Raji (cell line): ENCODE data around the gene SOST.

ENCODE experiments used
- POLR2A ChIP-seq: IDR thresholded peaks from 2 replicates; pipeline ENCODE4 v1.6.1; 2011; ENCODE audit warnings: low read depth, low read length, control low read depth; ENCODE audit not compliant: insufficient read depth

The SOST gene

DNA sequence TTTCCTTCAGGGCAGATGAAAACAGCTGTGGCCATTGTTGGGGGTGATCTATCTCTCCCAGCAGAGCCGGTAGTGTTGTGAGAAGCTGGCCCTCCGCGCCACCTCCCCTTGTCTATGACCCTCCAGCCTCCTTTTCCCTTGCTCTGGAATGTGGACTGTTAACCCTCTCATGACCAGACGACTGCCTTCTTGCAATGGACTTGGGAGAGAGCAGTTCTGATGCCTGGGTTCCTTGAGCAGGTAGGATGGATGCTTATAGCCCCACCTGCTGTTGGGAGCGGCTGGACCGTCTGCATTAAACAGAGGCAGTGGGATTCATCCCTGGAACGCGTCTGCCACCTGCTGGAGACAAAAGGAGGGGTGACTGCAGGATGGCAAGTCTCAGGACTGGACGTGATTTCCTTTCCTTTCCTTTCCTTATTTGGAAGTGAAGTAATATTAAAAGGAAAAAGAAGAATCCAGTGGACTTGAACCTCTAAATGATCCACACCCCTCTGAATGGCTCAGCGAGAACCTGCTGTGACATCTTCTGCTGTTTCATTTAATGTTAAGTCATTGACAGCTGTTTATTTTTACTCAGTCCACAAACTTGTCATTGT is 1.8 kb upstream of the SOST start:
- TF ChIP-seq POLR2A, result no peak

DNA sequence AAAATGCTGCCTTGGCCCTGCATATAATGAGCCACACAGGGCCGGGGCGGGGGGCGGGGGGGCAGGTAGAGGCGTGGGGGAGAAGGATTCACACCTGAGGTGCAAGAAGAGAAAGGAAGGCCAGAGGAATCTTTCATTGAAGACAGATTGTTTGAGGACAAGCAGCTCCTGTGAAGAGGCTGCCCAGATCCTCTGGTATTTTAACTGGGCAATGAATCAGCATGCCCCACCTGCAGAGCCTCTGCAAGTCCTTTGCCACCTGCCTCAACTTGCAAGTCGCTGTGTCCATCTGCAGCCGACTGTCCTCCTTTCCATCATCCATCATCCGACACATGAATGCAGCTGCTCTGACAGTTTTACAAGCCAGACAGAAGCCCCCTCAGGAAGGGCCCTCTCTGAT is 1.2 kb upstream of the SOST start:
- no peak for TF ChIP-seq POLR2A

DNA sequence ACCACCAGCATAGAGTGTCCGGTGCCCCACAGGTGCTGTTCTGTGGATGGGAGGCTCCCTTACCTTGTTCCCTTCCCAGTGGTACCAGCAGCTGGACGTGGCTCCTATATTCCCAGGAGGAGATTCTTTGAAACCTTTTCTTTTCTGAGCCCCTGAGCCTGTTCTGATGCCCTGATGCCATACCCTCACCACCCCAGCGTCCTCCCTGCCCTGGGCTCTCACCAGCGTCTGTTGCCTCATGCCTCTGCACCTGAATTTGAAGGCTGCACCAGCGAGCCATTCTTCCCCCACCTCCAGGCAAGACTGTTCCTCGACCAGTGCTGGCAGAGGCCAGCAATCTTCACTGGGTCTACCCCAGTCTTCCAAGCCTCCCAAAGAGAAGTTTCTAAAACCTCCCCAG is 505 bp downstream of the SOST start:
- TF ChIP-seq POLR2A, result no peak

DNA sequence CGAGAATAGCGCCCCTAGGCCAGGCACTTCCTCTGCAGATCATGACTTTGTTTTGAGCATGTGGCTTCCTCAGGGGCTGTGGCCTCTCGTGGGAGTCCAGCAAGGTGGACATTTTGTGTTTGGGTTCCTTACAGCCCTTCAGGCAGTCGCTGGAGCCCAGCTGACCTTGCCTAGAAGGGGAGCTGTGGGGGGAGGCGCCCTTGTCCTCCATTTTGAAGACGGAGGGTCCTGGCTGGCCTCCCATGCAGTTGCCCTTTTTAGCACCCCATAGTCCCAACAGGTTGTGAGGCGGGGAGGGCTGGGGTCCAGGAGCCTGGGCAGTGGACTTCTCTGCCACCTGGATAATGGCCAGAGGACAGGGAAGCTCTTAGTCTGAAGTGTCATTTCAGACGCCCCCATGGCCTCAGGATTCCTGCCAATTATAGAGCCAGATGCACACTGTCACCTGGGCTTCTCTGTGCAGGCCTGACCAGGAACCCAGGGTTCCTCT is 1.4 kb downstream of the SOST start:
- no peak for TF ChIP-seq POLR2A

DNA sequence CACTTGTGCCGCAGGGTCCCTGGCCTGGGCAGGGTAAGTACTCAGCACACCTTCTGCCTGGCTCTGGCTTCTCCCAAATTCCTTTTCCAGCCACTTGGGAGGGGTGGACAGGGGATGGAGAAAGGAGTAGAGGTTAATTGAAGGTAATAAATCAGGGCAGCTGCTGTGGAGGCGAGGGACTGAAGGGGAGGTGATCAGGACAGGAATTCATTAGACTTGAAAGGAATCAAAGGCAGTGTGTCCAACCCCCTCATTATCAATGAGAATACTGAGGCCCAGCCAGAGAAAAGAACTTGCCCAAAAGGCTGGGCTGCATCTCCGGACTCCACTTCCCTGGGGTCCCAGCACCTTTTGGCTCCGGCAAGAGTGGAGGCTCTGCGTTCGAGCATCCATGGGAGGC is 2.4 kb downstream of the SOST start:
- TF ChIP-seq POLR2A, result no peak

DNA sequence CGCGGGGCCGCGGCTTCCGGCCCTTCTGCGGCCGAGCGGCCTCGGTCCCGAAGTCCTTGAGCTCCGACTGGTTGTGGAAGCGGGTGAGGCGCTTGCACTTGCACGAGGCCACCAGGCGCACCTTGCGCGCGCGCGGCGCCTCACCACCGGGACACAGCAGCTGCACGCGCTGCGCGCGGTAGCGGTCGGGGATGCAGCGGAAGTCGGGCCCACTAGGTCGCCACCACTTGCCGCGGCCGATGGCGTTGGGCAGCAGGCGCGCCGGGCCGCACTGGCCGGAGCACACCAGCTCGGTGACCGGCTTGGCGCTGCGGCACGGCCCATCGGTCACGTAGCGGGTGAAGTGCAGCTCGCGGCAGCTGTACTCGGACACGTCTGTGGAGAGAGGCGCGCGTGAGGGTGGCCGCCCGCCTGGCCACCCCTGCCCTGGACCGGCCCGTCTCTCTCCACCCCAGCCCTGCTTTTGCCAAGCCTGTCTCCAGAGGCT is 3.2 kb downstream of the SOST start:
- TF ChIP-seq POLR2A, result no peak

DNA sequence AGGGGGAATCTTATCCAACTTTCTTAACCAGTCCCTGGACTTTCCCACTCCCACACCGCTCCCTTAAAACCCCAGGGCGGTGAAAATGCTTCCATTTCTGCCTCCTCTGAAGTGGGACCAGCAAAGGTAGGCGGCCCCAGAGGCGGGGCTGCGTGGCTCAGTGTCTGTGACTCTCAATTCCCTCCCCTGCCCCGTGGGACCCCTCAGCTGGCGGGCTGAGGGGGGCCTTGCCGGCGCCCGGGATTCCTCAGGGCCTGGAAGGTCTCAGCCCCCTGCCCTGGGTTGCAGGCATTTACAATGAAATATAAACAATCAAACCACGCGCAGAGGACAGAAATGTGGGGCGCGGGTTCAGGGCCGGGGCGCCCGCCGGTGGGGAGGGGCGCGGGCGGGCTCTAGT is 3.6 kb downstream of the SOST start:
- no peak for TF ChIP-seq POLR2A

DNA sequence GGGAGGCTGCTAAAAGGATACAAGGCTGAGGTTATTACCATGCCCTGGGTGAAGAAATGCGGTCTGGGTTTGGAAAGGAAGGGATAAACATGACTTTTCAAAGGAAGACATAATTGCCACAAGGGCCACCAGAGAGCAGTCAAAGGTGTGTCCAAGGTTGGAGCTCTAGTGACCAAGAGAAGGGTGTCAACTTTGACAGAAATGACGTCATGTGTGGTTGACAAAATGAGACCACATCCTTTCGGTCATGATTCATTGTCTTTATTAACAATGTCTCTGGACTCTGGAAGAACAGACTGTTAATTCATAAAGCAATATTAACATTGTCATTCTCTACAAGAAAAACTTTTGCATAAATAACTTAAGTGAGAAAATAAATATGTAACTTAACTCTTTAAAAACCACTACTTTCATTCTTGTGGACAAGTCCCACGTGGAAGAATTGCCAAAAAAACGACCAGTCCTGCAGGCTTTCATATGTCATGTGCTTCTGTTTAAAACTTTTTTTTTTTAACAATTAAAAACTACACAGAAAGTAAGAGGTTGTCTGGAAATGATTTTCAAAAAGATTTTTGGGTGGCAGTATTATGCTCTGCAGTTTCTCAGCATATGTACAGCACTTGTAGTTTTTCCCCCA is 5.0 kb downstream of the SOST start:
- TF ChIP-seq POLR2A, result no peak

DNA sequence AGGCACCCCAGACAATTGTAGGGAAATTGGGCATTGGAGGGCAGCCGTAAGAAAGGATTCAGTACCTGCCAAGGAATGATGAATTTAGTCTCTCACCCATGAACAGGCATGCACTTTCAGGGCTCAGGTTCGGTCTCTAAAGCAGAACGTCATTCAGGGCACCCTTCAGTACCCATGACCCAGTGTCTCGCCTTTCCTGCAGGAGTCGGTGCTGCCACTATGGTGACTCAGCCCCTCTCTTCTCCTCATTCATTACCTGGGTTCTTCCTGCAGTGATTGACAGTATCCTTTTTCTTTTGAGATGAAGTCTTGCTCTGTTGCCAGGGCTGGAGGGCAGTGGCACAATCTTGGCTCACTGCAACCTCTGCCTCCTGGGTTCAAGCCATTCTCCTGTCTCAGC is 8.4 kb downstream of the SOST start:
- no peak for TF ChIP-seq POLR2A

DNA sequence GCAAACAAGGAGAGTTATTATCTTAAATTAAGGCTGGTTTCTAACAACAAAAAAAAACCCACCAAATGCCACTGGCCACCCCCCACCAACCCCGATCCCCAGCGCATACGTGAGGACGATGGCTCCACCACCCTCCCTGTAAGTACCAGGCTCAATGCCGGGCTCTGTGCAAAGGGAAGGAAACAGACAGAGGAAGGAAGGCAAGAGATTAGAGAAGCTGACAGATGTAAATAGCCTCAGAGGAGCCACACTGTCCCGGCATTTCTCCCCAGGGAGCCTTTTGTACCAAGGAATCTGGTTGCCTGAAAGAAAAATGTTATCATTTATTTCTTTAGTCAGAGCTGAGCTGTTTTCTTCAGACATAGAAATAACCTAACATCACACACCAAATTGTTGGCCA is 13.1 kb downstream of the SOST start:
- TF ChIP-seq POLR2A, result no peak

DNA sequence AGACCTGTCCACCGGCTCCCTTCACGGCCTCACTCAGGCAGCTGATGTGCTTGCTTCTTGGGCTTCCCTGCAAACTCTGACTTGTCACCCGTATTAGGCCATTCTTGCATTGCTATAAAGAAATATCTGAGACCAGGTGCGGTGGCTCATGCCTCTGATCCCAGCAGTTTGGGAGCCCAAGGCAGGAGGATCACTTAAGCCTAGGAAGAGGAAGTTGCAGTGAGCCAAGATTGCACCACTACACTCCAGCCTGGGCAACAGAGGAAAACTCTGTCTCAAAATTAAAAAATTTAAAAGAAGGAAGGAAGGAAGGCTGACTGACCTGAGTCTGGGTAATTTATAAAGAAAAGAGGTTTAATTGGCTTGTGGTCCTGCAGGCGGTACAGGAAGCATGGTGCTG is 17.0 kb downstream of the SOST start:
- no peak for TF ChIP-seq POLR2A

DNA sequence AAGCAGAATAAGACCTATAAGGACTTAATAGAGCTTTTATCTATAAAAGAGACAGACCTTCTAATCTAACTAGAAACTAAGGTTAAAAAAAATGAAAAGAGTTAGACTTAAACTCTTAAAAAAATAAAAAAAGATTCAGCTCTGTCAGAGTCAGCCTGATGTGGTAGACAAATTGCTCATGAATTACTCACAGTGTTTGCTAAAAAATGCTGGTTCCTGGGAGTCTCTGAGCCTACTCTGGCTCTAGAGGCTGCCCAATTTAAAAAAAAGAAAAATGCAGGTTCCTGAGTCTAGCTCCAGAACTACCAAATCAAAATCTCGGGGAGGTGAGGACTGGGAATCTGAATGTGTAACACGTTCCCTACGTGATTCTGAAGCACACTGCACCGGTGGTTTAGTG is 18.1 kb downstream of the SOST start:
- TF ChIP-seq POLR2A, result no peak

DNA sequence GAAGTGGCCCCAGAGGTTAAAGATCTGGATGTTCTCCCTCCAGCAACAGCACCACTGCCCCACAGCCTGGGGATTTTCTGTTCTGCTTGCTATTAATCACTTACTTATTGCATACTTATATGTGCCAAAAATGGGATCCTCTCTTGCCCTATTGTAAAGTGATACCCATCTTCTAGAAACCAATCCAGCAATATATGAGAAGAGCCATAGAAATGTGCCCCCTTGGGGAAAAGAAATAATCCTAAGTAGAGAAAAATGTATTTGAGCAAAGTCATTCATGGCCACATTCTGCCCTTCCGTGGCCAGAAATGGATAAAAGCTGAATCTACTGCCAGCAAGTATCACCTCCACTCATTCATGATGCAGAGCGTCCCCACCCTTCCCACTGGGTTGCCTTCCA is 20.9 kb downstream of the SOST start:
- TF ChIP-seq POLR2A, result no peak

DNA sequence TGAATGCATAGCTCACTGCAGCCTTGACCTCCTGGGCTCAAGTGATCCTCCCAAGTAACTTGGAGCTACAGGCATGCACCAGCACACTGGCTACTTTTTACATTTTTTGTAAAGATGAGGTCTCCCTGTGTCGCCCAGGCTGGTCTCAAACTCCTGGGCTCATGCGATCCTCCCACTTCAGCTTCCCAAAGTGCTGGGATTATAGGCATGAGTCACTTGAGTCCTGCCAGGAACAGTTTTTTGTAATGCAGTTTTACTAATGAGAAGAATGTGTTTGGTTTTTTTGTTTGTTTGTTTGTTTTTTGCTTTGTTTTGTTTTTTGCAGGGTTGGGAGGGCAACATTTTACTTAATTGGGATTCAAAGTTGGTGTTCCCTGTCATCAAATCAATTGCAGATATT is 22.2 kb downstream of the SOST start:
- no peak for TF ChIP-seq POLR2A

DNA sequence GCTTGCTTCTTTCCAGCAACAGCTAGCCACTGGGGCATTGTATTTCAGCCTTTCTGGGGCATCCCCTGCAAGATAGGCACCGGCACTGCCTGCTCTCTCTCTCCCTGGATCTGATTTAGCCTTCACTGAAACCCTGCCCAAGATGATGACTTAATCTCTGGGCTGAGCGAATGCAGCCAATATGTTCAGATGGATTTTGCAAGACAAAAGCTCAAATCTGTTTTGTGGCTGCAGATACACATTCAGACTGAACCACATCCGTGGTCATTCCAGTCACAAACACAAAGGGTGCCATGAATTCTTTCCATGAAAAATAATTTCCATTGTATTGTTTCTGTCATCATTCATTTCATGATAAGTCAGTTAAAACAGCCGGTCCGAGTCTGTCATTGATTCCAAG is 24.2 kb downstream of the SOST start:
- no peak for TF ChIP-seq POLR2A

DNA sequence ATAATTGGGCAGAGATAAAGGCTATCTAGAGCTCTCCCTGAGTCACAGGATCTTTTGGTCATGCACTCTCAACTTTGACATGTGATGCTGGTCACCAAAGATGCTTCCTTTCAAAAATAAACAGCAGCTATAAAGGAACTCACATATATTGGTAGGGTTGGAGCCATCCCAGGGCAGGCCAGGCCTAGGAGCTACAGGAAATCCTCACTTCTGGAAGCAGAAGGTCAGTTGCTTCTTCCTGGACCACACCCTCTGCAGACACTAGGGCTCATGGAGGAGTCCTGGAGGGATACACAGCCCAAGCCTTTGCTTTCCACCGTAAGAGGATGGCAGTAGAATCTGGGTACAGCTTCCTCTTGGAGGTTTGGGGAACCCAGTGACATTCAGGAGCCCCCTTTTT is 24.6 kb downstream of the SOST start:
- no peak for TF ChIP-seq POLR2A

DNA sequence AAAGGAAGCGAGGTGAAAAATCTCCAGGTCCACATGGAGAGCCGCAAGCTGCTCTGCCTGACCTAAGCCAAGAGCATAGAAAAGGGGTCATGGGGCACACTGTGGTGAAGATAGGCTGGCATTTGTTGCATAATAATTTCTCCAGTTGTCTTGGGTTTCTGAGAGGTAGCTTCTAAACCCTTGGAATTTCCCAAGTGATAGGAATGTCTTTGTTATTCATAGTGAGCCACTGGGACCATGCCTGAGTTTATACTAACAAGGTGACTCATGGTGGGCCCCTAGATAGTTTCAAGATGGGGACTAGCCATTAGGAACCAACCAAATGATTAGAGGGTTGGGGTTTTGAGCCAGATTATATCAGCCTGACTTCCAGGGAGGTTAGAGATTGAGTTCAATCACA is 25.6 kb downstream of the SOST start:
- TF ChIP-seq POLR2A, result no peak
